ENCODE results near the gene TUB. TPM values are rescaled to one million over a fixed set of nuclear protein-coding genes. Genes with fewer than 3 reads are reported as not detected.

TUB gene
- polyA plus RNA-seq, 1 of the 3 experiments (the other 2 are of a cell fraction), result 11.3 TPM

DNA sequence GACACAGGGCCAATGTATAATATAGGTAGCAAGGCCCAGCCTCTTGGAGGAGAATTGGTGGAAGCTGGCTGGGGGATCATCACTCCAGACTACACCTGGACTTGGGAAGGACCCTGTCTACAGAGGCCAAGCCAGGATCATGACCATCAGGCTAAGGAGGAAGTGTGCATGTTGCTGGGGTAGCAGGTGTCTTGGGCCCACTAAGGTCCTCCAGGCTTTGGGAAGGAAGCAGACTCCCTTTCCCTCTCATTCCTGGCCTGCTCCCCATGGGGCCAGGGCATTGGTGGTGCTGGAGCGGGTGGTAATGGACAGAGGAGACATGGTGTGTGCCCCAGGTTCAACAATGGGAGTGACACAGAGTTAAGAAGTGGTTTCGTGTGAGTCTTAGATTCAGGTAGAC is 16.0 kb upstream of the TUB start:
- Histone ChIP-seq H3F3A (replicated peaks; ENCODE audit: insufficient read depth) (peaks cover 20% of the 10 kb centered on the region), H3K4me1 (ENCODE audit: control insufficient read depth in 1 of 2, insufficient read depth in 2 of 2, low read depth in 1 of 2, low read length in 1 of 2) (peaks cover 9 to 61% of the 10 kb centered on the region in 2 experiments), H3K36me3 (replicated peaks in 1 of 2; ENCODE audit: control insufficient read depth in 1 of 2, insufficient read depth in 2 of 2, low read length in 1 of 2) (no peaks in the 10 kb centered on the region), H3K9ac (no peak overlapping the region), H3K9me2 (no peaks in the 10 kb centered on the region), H3K27ac (ENCODE audit: low read depth in 2 of 2, low read length in 1 of 2) (no peak overlapping the region), H3K27me3 (ENCODE audit: insufficient read depth) (no peaks in the 10 kb centered on the region), H3K4me3 (ENCODE audit: low read depth in 2 of 2, low read length in 1 of 2) (no peak overlapping the region), H4K20me1 (ENCODE audit: insufficient read depth) (no peaks in the 10 kb centered on the region), H3K4me2 (no peak overlapping the region), H3K9me3 (no peaks in the 10 kb centered on the region), H3K79me2 (ENCODE audit: insufficient read depth) (no peaks in the 10 kb centered on the region), H2AFZ (ENCODE audit: low read depth) (no peak overlapping the region)
- WGBS (ENCODE audit: low lambda C conversion rate), result 92% methylated on average over 2 of the region's 2 CpGs
- no peak for DNase-seq
- TF ChIP-seq, protein P1, sequence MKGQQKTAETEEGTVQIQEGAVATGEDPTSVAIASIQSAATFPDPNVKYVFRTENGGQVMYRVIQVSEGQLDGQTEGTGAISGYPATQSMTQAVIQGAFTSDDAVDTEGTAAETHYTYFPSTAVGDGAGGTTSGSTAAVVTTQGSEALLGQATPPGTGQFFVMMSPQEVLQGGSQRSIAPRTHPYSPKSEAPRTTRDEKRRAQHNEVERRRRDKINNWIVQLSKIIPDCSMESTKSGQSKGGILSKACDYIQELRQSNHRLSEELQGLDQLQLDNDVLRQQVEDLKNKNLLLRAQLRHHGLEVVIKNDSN (IDR thresholded peaks at IDR 0.05; ENCODE audit: borderline replicate concordance, low read depth), result no peak
- TF ChIP-seq ELF1 (IDR thresholded peaks at IDR 0.05), result no peak
- TF ChIP-seq SMC3 (IDR thresholded peaks at IDR 0.05; ENCODE audit: low read depth, low read length), result no peak
- TF ChIP-seq FOXJ3 (CRISPR knock-in tag; IDR thresholded peaks at IDR 0.05), result no peak
- TF ChIP-seq, protein P2, sequence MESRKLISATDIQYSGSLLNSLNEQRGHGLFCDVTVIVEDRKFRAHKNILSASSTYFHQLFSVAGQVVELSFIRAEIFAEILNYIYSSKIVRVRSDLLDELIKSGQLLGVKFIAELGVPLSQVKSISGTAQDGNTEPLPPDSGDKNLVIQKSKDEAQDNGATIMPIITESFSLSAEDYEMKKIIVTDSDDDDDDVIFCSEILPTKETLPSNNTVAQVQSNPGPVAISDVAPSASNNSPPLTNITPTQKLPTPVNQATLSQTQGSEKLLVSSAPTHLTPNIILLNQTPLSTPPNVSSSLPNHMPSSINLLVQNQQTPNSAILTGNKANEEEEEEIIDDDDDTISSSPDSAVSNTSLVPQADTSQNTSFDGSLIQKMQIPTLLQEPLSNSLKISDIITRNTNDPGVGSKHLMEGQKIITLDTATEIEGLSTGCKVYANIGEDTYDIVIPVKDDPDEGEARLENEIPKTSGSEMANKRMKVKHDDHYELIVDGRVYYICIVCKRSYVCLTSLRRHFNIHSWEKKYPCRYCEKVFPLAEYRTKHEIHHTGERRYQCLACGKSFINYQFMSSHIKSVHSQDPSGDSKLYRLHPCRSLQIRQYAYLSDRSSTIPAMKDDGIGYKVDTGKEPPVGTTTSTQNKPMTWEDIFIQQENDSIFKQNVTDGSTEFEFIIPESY (IDR thresholded peaks at IDR 0.05; ENCODE audit: borderline replicate concordance, low read depth), result no peak
- TF ChIP-seq, protein P3, sequence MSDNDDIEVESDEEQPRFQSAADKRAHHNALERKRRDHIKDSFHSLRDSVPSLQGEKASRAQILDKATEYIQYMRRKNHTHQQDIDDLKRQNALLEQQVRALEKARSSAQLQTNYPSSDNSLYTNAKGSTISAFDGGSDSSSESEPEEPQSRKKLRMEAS (IDR thresholded peaks at IDR 0.05; ENCODE audit: low read depth), result no peak
- TF ChIP-seq GATA2 (CRISPR knock-in tag; IDR thresholded peaks at IDR 0.05), result no peak
- no peak for TF ChIP-seq TAF1 (IDR thresholded peaks at IDR 0.05; ENCODE audit: borderline replicate concordance, low read depth, low read length)
- TF ChIP-seq JUND (IDR thresholded peaks at IDR 0.05), result no peak
- TF ChIP-seq GABPA (IDR thresholded peaks at IDR 0.05; ENCODE audit: low read depth), result no peak
- TF ChIP-seq POLR2AphosphoS5 (IDR thresholded peaks at IDR 0.05; ENCODE audit: low read depth, low read length), result no peak
- TF ChIP-seq, protein P4, sequence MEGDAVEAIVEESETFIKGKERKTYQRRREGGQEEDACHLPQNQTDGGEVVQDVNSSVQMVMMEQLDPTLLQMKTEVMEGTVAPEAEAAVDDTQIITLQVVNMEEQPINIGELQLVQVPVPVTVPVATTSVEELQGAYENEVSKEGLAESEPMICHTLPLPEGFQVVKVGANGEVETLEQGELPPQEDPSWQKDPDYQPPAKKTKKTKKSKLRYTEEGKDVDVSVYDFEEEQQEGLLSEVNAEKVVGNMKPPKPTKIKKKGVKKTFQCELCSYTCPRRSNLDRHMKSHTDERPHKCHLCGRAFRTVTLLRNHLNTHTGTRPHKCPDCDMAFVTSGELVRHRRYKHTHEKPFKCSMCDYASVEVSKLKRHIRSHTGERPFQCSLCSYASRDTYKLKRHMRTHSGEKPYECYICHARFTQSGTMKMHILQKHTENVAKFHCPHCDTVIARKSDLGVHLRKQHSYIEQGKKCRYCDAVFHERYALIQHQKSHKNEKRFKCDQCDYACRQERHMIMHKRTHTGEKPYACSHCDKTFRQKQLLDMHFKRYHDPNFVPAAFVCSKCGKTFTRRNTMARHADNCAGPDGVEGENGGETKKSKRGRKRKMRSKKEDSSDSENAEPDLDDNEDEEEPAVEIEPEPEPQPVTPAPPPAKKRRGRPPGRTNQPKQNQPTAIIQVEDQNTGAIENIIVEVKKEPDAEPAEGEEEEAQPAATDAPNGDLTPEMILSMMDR (IDR thresholded peaks at IDR 0.05), result no peak
- TF ChIP-seq NRF1 (IDR thresholded peaks at IDR 0.05; ENCODE audit: low read depth, low read length), result no peak
- TF ChIP-seq CHD2 (IDR thresholded peaks at IDR 0.05; ENCODE audit: low read length, partially characterized antibody), result no peak
- TF ChIP-seq NFIC (IDR thresholded peaks at IDR 0.05; ENCODE audit: borderline replicate concordance), result no peak
- CTCF ChIA-PET, result interaction anchor here (11.8 kb wide), 1 partner anchor 31 kb away, joined by 230 read pairs; no protein-coding TSS in a partner anchor
- POLR2A ChIA-PET, result interaction anchor here (0.9 to 2.9 kb wide), 2 partner anchors 8 to 17 kb away, joined by 4 to 12 read pairs; no protein-coding TSS in a partner anchor

Measured in SK-N-SH (cell line).